OCI-LY3 (cell line): ENCODE data around the gene NAV2.

ENCODE experiments used
- EZH2phosphoT487 ChIP-seq: fragments of 200-600 bp; shearing (Covaris generic); IDR thresholded peaks from 2 replicates; pipeline ENCODE4 v1.6.1; 2018; ENCODE audit warnings: antibody characterized with exemption, mixed run types, low read depth
- TF ChIP-seq, protein P1 (sequence below): fragments of 200-600, 300-600 bp; sonication (generic); IDR thresholded peaks from 2 replicates; pipeline ENCODE4 v1.5.1; 2014; ENCODE audit warnings: antibody characterized with exemption, low read length, low read depth

GRCh38 chr11:20010851-20011225 lies 298.2 kb downstream of the NAV2 start:
- TF ChIP-seq, protein P1, sequence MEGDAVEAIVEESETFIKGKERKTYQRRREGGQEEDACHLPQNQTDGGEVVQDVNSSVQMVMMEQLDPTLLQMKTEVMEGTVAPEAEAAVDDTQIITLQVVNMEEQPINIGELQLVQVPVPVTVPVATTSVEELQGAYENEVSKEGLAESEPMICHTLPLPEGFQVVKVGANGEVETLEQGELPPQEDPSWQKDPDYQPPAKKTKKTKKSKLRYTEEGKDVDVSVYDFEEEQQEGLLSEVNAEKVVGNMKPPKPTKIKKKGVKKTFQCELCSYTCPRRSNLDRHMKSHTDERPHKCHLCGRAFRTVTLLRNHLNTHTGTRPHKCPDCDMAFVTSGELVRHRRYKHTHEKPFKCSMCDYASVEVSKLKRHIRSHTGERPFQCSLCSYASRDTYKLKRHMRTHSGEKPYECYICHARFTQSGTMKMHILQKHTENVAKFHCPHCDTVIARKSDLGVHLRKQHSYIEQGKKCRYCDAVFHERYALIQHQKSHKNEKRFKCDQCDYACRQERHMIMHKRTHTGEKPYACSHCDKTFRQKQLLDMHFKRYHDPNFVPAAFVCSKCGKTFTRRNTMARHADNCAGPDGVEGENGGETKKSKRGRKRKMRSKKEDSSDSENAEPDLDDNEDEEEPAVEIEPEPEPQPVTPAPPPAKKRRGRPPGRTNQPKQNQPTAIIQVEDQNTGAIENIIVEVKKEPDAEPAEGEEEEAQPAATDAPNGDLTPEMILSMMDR, result no peak
- TF ChIP-seq EZH2phosphoT487, result no peak
